NCI-H510A treated with DMSO at 0.1 percent for 48 hours (cell line): ENCODE data around the gene SLC6A12.
A peak's percentile ranks its signal among the peaks of the same experiment; 100 is the strongest.

Experiments used
- DNase-seq: peaks from one replicate; lab custom pipeline; 2025; lab: John Stamatoyannopoulos, UW

The SLC6A12 gene

DNA sequence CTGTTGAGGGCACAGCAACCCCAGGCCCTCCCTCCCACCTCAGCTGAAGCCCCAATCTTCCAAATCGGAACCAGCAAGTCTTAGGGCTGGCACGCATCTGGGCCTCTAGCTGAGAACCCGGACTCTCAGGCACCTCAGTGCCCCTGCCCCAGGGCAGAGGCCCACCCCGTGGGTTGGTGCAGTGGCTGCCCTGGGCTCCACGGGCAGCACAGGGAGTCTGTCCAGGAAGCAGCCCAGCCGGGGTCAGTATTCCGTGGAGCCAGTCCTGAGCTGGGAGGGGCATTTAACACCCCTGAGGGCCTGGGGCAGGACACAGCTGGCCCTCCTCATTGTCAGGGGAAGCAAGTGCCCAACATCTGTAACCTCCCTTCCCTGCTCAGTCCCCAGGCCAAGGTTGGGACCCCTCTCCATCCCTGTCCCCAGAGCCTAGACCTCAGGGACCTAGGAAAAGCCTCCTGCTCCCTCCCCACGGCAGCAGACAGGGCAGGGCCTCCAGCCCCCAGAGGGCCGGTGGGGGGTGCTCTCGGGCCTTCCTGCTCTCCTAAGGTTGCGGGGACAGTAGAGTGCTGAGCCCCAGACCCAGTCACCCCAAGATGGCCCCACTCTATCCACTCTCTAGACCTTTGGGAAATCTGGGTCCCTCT is 36.5 kb downstream of the SLC6A12 start:
- no peak for DNase-seq

DNA sequence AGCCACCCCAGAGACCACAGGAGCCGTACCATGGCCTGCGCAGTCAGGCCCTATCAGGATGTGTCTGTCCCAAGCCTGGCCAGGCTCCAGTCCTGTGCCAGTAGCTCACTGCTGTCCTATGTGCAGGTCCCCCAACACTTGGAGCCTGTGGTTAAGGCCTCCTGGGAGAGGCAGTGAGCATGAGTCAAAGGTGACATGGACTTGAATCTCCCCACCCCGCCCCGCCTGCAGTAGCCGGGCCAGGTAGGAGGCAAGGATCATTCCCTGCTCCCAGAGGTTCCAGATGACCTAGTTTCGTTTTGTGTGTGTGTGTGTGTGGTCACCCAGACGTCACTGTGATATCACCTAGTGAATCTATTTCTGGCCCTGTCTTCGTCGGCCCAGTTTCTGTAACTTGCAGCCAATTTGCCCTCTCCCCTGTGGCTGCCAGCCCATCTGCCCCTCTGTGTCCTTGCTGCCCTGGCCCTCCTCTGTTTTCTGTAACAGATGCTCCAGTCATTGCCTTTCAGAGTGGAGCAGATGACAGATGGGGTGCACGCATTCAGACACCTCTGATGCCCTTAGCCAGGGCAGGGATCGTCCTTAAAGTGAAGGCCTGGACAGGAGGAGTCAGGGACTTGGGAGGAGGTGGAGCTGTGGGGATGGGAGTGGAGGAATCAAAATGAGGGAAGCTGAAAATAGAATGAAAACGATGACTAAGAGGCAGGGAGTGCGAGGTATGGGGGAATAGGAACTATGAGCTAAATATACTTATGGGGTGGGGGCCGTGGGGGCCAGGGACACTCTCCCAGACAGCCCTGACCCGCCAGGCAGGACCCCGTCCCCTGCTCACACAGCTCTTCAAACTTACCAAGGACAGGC is 37.4 kb downstream of the SLC6A12 start:
- DNase-seq, result no peak

GRCh38 chr12:175759-176158 is 38.2 kb downstream of the SLC6A12 start:
- no peak for DNase-seq

- DNase-seq, result no peak
These were observed 38.7 kb downstream of the SLC6A12 start for GRCh38 chr12:175250-175649.

- DNase-seq, result no peak
These were observed 39.4 kb downstream of the SLC6A12 start for GRCh38 chr12:174596-174995.

- DNase-seq, result no peak
These were observed 39.8 kb downstream of the SLC6A12 start for GRCh38 chr12:174124-174523.

DNA sequence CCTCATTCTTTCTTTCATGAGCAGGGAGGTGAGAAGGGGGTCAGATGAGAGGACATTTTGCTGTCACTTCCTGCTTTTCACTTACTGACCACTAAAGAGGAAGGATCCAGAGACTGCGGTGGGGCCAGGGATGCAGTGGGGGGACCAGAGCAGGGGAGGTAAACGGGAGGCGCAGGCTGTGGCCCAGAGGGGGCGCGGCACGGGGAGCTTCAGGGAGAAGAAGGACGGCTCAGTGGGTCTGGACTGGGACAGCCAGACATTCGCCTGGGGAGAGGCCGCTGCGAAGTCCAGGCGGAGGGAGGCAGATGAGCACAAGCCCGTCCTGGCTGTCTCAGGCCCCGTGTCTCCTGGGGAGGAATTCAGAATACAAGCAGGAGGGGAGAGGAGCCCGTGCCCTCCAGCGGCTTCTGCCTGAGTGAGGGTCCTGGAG is 41.2 kb downstream of the SLC6A12 start:
- no peak for DNase-seq

GRCh38 chr12:171743-172676 is 41.9 kb downstream of the SLC6A12 start:
- no peak for DNase-seq

GRCh38 chr12:171276-171675 is 42.7 kb downstream of the SLC6A12 start:
- DNase-seq, result no peak

DNA sequence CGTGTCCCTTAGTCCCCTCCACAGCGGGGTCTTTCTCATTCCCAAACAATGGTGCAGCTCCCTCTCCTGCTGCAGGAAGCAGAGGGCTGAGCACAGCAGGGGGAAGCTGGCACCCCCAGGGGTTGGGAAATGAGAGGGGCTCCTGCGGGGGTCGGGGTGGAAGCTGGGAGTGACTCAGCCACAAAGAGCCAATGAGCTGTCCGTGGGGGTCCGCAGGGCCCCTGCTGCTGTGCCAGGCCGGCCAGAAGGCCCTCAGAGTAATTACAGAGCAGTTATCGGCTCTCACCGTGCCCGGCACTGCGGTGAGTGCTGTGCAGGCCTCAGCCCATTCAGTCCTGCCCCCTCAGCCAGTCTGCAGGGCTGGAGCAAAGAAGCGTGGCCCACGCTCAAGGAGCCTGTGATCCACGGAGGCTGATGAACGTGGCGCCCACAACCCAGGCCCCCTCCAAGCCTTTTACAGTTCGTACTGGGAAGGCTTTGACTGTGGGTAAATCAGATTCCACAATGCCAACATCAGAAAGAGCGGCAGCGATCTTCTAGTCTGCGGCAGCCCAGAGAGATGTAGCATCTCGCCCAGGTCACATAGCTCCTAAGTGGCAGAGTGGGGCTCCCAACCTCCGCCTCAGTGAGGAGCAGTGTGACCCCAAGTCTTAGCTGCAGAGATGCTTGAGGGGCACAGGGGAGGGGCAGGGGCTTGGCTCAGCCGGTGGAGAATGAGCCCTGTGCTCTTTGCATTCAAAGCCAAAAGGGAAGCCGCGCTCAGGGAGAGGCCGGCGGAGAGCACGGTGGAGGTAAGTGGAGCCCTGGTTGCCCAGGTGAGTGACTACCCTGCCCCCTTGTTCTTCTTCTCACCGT is 43.4 kb downstream of the SLC6A12 start:
- no peak for DNase-seq

DNA sequence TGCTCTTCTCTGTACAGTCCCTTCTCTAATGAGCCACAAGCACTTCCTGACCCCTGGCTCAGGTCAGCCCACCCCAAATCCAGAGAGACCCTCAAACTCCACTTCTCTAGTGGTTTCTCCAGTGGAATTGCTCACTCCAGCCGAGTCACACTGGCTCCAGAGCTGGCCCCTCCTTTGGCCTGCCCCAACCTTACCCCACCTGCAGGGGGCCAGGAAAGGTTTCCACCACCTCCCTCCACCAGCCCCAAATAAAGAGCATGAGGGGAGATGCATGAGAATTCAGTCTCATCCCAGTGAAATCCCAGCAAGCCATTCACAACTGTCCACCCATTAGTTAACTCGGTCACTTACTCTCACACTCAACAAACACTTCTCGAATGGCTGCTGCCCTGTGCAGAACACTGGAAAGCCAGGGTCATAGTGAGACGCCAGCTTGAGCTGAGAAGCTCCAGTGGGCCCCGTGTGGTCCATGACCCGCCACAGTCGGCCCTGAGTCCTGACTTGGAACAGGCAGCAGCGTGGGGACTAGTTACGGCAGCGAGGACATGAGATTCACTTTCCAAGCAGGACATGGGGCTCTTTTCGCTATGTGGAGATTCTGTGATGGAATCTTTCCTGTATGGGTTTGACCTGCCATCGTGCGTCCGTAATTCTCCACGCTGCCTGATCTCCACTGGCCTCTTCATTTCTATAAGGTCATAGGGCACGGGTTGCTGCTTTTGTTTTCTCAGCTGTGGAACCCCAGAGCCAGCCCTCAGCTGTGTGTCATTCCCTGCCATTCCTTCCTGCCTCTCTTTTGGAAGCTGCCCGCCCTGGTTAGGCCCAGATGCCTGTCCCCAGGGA is 44.2 kb downstream of the SLC6A12 start:
- no peak for DNase-seq

GRCh38 chr12:168763-169525 is 45.0 kb downstream of the SLC6A12 start:
- no peak for DNase-seq

DNA sequence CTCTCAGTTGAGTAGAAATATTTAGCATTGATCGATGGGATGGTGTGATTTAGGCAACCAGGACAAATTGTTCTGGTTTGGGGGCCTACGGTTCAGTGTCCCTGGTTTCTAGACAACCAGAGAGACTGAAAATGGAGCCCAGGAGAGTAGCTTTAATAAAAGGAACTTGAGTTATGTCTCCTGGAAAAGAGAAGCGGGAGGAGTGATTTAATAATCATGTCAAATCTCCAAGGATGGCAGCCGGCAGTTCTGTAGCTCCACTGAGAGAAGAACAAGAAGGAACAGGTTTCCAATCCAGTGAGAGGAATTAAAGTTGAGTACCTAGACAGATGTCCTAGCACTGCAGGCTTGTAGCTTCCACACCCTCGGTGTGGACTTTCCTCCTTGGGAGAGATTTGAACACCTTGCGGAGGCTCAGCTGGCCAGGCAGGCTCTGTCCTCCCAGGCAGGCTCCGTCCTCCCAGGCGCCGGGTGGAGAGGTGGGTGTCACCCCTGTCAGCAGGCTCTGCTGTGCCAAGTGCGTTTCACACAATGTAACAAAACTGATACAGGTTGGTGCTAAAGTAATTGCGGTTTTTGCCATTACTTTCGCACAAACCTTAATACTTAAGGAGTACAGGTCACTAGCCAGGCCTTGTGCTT is 45.9 kb downstream of the SLC6A12 start:
- no peak for DNase-seq

GRCh38 chr12:166425-167075 is 47.4 kb downstream of the SLC6A12 start:
- no peak for DNase-seq

GRCh38 chr12:165862-166368 is 48.0 kb downstream of the SLC6A12 start:
- no peak for DNase-seq

DNA sequence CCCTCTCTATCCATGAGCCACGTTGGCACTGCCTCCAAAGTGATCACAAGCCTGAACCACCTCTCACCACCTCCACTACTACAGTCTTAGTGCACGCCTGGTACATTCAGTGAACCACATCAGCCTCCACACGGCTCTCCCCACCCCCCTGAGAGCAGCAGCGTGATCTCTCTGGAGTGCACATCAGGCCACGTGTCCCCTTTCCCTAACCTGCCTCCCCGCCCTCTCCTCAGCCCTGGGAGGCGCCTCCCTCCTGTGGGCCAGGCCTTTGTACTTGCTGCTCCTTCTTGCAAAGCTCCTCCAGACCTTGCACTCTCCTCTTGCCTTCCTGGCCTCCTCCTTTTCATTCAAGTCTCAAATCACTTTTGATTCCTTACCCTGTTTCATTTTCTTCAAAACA is 49.8 kb downstream of the SLC6A12 start:
- peak; percentile 80 for DNase-seq

DNA sequence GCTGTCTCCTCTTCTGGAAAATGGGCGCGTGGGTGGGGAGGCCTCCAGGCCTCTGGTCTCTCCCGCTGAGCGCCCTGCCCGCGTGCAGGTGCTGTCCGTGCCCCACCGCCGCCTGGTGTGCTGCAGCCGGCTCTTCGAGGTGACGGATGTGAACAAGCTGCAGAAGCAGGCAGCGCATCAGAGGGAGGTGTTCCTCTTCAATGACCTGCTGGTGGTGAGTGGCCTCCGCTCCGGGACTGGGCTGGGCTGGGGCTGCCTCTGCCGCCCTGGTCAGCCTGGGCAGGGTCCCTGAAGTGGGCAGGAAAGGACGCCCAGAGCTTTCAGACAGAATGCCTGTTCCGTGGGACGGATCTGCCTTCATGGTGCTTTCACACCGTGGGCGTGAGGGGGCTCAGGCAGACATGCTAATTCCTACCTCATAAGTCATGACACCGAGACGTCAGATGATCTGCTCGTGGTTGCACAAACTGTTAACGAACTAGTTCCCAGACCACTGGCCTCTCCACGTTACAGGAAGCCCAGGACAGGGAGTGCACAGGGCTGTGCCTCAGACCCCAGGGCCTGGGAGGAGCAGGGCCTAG is 50.5 kb downstream of the SLC6A12 start:
- no peak for DNase-seq
